NCI-H1092 treated with DMSO at 0.1 percent for 48 hours (cell line): ENCODE measurements around the gene UGT8.
"Not testable (repeated sequence)": the region's sequence is repeated elsewhere in the genome, so short reads cannot be mapped to it uniquely, and the experiment has no call there.

ENCODE experiments used
- DNase-seq: peaks from one replicate; lab custom pipeline; 2025; lab: John Stamatoyannopoulos, UW

Gene UGT8

DNA sequence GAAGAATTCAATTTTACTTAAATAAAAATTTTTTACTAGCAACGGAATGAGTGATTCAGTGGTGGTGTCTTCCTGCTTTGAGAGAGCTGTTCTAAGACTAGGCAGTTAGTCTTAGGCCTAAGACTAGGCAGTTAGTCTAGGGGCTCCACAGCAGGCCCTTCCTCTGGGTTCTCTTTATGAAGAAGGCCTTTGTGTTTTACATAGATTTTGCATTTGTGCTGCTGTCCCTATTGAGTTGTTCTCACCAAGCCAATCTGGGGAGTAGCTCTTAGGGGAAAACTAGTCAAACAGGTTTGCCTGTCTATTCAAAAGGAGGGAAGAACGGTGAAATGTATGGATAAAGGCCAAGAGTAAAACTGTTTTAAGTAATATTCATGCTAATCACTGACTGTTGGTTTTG lies 7.6 kb downstream of the UGT8 start:
- no peak for DNase-seq

DNA sequence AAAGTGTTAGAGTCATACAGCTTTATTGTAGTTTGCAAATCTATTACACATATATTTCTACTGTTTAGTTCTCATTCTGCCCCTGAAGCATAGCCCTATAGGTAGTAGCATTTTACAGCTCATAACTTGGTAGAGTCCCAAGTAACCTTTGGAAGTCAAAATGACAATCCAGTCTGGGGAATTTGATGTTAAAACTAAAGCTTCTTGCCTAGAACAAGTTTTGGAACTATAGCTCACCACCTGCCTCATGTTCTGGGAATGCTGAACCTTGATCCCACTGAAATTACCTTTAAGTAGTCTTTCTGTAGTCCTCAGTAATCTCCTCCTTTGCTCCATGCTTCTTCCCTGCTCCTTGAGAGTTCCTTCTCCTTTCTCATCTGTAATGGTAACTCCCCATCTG lies 8.4 kb downstream of the UGT8 start:
- no peak for DNase-seq

DNA sequence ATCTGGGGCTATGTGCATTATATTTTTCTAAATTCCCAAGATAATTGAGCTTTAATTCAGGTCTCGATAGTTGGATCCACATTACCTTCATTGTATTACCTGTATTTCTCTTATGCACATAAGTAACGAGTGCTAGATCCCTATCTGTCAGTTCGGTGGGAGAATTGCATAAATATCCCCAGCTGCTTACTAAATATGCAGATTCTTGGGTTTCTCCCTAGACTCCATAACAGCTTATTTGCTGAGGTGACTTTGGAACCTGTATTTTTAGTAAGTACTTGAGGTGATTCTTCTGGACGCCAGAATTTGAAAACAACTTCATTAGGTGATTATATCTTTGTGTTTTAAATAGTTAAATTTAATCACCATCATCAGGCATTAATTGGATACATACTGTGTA lies 15.0 kb downstream of the UGT8 start:
- no peak for DNase-seq

DNA sequence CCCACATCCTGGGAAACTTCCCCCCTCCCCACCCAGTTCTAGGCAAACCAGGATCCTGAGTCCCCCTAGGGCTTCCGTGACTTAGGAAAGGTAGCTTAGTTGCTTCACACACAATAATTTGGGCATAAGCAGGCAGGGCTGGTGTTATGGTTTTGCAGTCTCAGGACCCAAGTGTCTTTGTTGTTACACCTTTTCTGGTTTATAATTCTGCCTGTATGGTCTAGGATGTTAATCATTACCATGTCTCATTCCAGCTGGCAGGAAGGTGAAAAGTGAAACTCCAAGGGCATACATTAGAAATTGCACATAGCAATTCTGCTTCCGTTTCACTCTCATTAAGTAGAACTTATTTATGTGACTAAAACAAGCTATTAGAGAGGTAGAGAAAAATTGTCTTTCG lies 16.8 kb downstream of the UGT8 start:
- no peak for DNase-seq

DNA sequence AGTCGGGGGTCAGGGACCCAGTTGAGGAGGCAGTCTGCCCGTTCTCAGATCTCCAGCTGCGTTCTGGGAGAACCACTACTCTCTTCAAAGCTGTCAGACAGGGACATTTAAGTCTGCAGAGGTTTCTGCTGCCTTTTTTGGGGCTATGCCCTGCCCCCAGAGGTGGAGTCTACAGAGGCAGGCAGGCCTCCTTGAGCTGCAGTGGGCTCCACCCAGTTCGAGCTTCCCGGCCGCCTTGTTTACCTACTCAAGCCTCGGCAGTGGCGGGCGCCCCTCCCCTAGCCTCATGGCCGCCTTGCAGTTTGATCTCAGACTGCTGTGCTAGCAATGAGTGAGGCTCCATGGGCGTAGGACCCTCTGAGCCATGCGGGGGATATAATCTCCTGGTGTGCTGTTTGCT lies 17.4 kb downstream of the UGT8 start:
- not testable (repeated sequence) for DNase-seq

DNA sequence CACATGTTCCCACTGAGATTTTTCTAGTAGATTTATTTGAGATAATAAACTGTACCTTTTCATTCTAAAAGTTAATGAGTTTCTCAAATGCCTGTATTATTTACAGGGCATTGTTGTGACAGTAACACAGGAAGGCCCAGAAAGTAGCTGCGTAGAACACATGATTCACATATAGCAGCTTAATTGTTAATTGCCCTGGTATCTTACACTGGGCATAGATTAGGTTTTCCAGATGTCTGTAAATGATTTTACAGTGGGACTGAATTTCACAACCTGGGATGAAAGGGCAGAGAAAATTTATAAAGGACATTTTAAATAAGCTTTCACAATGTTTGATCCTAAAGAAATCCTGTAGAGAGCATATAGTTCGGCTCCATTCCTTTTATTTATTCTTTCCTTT lies 27.6 kb downstream of the UGT8 start:
- no peak for DNase-seq

DNA sequence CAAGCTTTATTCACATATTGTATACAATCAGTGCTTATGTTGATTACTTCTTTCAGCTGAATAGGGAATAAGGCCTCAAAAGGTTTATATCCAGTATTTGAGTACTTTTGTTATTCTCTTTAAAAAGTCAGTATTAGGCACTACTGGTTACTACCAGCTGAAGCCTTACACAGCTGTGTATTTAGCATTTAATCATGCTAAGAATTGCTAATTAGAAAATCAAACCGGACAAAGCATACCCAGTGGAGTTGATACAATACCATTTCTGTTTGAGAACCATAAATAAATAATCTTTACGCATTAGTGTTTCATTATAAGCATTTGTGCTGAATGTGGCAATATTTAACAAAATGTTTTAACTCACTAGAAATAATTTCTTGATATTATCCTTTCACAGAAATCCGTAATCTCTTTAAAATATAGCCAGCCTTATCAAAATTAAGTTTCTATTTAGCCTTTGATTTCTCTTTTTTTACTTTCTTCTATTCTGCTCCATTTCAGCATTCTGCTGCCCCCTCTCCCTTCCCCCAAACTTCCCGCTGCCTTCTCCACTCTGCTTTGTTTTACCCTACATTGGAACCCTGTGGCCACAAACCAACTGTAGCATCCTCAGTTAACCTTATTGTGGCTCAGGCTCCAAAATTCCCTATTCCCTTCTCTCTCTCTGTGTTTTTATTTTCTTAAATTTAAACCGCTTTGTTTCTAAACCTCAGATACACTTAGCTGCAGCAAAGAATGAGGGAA lies 37.8 kb downstream of the UGT8 start:
- DNase-seq: no peak

DNA sequence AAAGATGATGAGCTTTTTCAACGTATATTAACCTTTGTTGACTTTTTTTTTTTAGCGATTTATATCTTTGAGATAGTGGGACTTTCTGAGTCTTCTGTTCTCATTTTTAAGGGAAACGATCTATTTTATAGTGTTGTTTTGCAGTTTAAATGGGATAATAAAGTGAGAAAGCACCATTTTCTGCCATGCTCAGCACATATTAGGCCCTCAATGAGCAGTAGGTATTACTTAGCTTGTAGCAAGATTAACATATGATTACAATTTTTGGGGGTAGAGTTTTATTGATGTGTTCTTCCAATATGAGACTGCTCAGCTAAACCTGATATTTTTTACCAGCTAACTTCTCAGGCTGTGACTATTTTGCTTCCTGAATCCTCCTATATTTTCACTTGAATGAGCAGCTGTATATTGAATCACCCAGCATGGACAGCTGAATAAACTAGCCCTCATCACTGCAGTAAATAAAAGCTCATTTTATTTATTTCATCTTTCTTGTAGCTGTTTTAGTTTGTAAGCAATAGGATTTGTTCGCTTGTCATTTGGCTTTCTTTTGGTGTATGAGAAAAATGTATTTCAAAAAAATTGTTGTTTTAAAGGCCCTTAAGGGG lies 43.7 kb downstream of the UGT8 start:
- peak; percentile 17 for DNase-seq

DNA sequence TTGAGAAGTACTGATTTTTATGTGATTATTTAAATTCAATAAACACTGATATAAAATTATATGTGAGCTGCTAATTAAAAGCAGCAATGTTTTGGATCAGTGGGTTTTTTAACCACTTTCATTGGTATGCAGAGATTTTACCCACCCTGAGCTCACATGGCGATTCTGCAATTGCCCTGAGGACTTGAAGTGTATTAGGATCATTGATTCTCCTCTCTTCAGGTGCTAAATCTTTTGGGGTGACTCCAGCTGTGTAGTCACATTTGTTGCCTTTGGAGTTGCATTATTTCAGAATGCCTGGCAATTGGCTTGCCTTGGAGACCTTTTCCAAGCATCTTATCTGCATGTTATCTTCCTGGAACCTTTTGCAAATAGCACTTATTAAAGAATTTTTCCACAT lies 51.3 kb downstream of the UGT8 start:
- DNase-seq: no peak

DNA sequence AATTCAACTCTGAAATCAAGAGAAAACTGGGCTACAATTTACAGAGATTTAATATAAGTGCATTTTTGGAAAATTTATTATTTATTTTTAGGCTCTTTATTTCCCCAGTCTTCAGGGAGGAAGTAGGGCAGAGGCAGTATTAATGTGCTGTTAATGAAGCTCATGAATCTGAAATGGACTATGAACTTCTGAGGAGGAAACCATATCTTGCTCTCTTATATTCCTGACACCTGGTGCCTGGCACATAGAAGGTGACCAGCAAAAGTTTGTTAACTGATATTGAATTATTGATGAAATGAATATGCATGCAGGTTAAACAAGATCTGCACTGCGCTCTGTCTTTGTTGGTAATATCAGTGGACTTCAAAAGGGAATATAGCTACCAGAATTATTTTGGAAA lies 55.1 kb downstream of the UGT8 start:
- DNase-seq: no peak

DNA sequence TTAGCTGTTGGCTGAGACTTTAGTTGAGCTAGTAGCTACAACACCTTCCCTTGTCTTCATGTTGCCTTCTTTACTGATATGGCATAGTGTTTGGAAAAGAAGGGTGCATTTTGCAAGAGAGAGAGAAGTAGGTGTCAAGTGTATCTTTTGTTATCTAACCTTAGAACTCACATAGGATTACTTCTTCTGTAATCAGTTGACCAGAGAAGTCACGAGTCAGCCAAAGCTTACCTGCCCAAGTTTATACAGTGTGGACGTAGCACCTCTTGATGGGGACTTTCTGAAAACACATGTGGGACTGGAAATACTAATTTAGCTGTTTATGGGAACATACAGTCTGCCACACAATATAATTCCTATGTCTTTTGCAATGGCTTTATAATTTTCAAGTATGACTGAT lies 56.0 kb downstream of the UGT8 start:
- DNase-seq: no peak

DNA sequence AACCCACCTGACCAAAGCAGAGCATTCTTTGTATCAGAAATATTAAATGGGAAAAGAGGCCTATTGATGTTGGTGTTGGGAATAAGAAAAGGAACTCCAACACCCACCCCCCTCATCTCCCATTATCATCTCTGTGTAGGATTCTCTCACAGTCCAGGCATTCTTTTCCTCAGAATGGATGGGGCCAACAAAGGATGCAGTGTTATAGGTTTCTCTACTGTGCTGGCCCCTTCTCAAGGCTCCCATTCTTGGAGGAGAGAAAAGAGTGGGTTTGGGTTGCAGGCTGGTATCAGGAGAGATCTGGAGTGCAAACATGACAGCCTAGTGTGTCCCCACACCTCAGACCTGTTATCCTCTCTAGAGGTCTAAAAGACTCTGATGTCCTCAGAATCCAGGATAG lies 59.6 kb downstream of the UGT8 start:
- DNase-seq: no peak

DNA sequence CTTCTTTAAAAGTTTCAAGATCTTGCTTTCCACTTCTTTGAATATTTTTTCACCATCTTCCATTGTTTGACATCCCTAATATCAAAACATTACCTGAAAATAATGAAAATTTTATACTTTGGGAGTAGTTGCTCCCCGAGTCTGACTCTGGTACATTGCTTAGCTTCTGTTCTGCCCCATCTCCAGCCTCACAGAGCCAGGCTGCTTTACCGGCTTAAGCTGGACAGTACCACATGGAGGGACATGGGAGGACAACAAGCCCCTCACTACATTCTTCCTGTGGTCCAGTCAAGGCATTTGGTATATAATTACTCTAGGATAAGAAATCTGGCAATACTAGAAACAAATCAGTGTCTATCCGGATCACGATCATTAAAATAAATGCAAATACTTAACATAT lies 60.2 kb downstream of the UGT8 start:
- DNase-seq: no peak

DNA sequence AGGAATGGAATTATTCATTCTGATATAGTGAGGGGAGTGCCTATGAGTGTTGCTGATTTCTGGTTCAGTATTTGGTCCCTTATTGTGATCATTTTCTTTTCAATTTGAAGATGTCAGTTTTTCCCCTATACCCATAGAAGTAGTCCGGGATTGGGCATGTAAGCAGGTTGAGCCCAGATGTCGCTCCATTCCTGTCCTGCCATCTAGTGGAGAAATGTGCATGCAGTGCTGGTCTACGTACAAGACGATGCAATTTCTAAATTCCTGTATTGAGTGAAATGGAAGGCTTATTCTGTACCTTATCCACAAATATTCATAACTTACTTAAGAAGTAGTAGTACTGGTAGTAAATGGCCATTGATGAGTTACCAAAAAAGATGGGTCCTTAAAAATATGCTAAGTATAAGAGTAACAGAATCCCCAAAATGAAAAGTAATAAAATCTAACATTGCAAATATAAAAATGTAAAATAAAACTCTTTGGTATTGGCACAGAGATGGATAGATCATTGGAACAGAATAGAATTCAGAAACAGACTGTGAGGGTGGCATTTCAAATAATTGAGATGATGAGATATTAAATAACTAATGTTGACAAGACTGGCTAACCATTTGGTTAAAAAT lies 60.9 kb downstream of the UGT8 start:
- DNase-seq: peak; percentile 76

DNA sequence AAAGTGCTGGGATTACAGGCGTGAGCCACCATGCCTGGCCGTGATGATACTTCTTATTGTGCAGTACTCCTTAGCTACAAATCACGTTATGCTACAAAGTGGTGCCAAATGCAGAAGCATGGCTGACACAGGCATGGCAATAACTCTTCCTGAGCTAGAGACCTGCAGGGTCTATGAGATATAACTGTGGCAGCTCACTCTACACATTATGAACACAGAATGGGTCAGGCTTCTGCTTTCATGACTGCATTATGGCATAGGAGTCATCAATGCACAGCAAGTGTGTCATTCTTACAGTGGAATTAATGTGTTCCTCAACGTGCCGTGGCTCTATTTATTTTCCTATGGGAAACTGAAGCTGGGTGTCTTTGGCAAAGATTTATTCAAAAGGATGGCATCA lies 64.5 kb downstream of the UGT8 start:
- DNase-seq: no peak

DNA sequence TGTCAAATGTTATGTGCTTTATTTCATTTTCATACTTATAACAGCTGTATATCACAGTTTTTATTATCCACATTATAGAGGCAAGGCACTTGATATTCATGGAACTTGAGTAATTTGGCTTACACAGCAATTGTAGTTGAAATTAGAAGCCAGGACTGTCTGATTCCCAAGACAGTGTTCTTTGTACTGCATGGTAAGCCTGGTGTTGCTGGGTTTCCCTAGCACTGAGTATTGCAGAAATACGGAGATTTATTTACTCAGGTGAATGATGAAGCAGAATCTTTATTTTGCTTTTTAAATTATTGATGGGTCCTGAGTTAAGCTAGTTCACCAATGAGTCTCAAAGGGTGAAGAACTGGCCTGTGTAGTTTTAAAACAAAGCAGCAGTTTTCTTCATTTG lies 70.0 kb downstream of the UGT8 start:
- DNase-seq: no peak

DNA sequence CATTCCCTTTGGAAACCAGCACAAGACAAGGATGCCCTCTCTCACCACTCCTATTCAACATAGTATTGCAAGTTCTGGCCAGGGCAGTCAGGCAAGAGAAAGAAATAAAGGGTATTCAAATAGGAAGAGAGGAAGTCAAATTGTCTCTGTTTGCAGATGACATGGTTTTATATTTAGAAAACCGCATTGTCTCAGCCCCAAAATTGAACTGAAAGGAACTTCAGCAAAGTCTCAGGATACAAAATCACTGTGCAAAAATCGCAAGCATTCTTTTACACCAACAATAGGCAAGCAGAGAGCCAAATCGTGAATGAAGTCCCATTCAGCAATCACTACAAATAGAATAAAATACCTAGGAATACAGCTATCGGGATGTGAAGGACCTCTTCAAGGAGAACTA lies 72.1 kb downstream of the UGT8 start:
- DNase-seq: not testable (repeated sequence)

DNA sequence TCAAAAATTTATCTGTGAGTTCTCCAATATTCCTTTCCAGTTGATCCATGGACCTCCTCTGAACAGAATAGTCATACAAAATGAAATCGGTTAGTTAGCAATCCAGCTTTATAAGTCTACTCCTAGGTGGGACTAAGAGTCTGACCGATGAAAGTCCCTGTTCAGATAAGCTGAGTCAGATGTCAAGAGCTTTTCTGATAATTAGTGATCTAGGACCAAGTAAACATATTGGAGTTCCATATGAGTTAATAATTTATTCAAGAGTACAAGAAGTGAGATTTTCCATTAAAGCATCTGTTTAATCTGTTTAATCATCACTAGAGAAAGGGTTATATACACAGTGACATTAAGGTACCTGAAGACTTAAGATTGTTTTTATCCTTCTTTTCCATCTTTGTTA lies 74.7 kb downstream of the UGT8 start:
- DNase-seq: no peak

DNA sequence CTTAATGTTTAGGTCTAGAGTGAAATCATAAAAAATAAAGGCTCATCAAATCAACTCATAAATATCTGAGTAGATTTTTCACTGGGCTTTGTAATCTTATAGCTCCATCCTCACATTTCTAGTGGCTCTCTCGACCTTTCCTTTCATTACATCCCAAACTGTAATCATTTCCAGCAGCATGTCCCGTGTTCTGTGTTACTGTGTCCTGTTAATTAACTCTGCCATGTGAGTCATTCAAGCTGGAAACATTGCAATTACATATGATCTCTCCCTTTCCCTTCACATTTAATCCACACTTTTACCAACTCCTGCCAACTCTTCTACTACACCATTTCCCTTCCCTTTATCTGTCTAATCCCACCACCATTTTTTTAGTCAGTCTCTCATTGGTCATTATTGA lies 75.5 kb downstream of the UGT8 start:
- DNase-seq: no peak

DNA sequence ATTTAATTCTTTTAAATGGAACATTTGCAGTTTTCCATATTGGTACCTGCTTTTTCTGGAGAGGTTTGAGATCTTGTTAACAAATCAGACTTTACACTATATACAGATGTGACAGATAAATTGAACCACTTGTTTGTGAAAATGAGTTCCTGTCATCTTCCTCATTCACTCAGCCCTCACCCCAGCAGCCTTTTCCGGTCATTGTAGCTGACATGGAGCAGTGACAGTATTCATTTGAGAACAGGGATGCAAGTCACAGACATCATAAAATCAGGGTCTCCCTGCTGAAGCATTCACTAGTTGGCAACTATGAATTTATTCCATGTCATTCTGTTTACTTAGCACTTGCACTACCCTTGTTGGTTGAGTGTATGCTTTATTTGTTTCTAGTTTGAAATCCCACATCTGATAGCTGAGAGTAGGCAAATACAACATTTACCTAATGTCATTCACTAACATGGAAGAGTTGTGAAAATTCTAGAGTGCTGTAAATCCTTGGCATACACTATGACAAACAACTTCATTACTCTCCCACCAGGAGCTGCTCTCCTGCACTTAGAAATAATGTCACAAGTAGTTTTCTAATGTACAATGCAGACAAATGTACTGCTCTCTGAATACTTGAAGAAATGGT lies 78.9 kb downstream of the UGT8 start:
- DNase-seq: no peak

DNA sequence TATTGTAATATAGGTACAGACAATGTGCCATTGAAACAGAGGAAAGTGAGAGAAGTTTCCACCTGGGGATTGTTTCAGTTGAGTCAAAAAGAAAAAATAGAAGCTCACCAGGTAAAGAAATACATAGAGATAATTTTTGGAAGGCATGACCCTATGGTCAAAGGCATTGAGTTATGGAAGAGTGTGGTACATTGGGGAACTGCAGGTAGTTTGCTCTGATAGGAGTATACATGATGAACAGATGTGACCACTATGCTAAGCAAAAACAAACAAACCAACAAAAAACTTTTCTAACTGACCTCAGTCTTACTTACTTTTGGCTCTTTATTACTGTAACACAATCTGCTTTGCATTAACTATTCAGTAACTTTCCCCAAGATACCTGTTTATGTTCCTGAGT lies 85.9 kb downstream of the UGT8 start:
- no peak for DNase-seq

DNA sequence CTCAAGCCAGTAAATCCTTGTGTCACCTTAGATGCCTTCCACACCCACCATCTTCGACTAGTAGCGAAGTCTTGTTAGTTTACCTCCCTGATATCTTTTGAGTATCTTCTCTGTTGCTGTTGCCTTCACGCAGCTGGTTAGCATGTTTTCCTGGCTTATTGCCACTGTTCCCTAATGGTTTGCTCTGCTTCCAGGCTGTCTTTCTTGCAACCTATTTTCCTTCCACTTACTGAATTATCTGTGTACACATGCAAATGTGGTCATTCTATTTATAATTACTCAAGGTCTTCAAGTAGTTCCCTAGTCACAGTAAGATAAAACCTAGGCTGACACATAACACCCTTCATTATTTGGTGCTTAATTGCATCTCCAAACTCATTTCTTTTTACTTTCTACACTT lies 89.5 kb downstream of the UGT8 start:
- peak; percentile 35 for DNase-seq

DNA sequence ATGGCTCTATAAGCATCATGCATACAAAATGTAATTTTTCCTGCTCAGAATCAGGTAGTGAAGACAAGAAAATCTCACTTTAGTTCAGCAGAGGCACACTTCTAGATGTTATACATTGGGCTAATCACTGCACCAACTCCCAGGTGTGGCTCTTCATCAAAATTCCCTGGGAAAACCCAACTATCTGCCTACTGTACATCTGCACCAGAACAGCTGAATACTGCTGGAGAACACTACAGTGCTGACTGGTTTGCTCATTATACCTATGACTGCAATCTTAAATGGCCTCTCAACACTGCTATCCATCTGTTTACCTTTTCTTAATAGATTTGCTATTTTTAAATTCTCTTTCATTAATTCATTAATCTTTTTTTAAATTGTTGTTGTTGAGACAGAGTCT lies 92.0 kb downstream of the UGT8 start:
- no peak for DNase-seq
